DND-41 (cell line): Measurements from ENCODE around the gene NKX2-8.

Source experiments
- CTCF ChIP-seq: IDR thresholded peaks from 2 replicates; pipeline ENCODE4 v1.5.1; 2012; ENCODE audit warnings: borderline replicate concordance, low read length, moderate library complexity, mild to moderate bottlenecking; ENCODE audit not compliant: poor library complexity, severe bottlenecking; ENCODE audit errors: extremely low read depth
- EZH2 ChIP-seq: IDR thresholded peaks from 3 replicates; pipeline ENCODE4 v1.6.1; 2012; ENCODE audit warnings: borderline replicate concordance, low read depth, mild to moderate bottlenecking, moderate library complexity, low read length, inconsistent platforms; ENCODE audit not compliant: severe bottlenecking

DNA sequence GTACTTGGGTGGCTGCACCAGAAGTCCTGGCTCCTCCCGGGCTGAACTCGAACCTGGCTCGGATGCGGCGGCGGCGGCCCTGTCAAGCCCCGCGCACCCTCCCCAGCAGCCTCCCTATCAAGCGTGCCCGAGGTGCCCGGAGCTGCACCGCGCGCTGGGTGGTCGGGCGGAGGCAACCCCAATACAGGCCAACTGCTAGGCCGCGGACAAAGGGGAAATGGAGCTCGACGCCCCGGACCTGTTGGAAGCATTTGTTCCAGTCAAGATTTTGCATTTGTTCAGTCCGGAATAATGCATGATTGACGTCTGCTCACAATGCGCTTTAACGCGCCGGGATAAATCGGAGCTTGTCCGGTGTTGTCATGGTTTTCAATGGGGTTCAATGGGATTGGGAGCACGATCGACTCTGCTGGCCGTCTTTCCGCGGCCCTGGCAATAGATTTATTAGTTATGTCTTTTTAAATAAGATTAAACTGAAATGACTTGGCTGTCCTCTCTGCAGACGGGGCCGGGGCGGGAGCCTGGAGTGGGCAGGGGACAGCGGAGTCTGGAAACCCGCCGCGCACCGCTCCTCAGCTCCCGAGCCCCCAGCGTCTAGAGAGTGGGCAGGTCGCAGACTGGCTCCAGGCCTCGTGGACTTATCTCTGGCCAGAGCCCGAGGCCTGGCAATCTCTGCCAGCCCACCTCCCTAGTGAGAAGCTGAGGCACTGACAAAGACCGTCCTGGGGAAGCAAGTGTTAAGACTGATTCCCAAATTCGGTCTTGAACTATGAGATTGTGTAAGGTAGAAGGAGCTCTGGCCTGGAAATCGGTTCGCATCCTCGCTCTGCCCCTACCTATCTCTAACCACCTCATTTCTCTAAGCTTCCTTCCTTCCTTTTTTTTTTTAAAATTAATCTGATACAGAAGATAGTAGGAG lies 1.7 kb upstream of the NKX2-8 start:
- TF ChIP-seq CTCF = no peak
- TF ChIP-seq EZH2 = no peak
